ENCODE data around the gene GRID1.

Gene GRID1

DNA sequence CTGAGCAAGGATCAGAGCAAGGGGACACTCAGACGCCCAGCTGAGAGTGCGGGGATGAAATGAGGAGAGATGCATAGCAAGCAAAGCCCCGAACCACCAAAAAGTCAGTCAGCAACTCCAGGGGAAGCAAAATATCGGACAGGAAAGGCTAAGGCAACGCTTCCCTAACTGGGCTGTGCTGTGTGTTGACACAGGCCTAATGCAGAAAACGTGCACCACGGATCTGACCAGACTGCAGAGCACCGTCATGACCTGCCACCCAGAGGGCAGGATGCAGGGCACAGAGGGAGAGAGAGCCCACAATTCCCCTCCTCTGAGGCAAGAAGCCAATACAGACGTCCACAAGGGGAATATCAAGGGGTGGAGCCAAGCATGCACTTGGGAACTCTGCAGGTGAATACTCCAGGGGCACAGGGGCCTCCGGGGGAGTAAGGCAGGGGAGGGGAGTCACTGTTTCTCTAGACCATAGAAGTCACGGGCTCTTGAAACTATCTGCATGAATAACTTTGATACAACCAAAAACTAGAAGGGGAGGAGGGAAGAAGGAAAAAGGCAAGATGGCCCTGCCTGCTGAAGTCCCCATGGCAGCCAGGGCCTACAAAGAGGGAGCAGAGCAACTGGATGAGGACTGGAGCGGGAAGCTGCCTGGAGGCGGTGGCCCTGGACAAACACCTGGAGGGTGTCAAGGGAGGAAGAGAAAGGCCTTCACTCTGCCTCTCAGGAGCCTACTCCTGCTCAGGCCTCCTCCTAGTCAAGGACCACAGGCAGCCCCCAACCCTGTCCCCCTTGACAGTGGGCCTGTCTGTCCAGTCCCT lies 26.2 kb downstream of the GRID1 start:
- no peak for DNase-seq (ENCODE audit: low read depth in 3 of 3, low spot score in 1 of 3)

DNA sequence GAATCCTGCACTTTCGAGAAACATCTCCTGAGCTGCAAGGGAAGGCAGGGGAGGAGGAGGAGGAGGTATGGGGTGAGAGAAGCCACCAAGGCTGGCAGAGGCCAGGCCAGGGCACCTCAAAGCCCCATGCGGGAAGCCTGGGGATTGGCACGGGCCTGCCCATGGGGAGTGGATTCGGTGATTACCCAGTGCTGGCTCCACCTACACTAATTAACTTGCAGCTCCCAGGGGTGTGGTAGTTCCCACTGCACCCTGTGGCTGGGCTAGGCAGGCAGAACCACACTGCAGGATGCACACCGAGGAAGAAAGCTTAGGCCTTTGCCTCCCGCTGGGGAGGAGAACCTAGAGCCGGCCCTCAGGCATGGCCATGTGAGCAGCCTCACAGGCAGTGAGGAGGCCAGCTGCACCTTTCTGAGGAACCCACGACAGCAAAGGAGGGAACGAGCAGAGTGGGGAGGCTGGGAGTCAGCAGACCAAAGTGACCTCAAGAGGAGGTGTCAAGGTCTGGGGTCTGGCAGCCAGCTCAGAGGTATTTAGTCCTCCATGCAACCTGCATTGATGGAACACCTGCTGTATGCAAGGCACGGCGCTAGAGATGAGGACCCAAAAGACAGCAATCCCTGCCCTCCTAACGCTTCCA lies 27.2 kb downstream of the GRID1 start:
- no peak for DNase-seq (ENCODE audit: low read depth in 3 of 3, low spot score in 1 of 3)

DNA sequence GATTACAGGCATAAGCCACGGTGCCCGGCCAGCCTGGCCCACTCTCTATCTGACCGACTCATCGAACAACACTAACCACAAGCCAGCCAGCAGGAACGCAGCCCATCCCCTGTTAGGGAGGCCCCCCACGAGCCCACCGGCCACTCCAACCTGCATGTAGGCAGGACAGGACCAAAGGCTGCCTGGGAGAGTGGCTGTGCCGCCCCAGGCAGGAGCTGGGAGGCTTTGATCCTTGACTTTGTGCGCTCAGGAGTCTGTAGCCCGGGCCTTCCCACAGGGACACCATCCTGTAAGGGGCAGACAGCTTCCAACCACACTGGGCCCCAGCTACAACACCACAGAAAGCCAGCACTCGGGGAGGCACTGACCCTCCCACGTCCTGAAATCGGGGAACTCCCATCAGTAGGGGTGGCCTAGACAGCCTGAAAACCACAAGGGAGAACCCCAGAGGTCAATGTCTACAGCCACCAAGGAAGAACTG lies 29.4 kb downstream of the GRID1 start:
- no peak for DNase-seq (ENCODE audit: low read depth in 3 of 3, low spot score in 1 of 3)

DNA sequence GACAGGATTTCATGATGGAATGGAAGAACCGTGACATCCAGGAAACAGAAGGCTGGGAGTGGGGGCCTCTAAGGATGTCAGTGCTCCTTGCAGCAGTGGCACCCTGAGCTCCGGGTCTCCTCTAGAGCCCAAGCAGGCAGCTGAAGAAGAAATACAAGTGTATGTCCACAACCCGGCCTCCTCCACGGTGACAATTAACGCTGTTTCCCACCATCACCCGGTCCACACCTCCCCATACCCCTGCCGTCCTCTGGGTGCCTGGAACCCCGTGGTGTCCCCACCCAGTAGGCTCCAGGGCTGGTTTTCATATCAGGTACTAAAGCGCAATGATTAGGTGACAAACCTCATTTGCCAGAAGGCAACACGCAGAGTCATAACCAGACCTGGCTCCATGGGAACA lies 30.3 kb downstream of the GRID1 start:
- DNase-seq (ENCODE audit: low read depth in 3 of 3, low spot score in 1 of 3), result no peak

DNA sequence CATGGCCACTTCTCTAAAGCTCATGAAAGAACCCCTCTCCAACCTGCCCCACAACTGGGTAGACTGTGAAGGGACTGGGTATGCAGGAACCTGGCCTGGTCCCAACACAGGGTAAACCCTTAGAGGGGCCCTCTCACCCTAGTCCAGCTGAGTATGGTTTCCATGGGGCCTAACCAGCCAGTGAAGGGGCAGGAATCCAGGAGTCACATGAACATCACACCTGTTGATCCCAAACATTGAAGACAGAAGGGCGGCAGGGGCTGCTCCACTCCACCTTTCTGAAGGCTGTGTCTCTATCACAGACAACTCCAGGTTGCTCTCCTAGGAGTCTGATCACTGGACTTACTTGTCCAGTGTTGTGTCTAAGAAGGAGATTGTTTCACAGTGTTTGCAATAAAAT lies 30.8 kb downstream of the GRID1 start:
- DNase-seq (ENCODE audit: low read depth in 3 of 3, low spot score in 1 of 3), result no peak

DNA sequence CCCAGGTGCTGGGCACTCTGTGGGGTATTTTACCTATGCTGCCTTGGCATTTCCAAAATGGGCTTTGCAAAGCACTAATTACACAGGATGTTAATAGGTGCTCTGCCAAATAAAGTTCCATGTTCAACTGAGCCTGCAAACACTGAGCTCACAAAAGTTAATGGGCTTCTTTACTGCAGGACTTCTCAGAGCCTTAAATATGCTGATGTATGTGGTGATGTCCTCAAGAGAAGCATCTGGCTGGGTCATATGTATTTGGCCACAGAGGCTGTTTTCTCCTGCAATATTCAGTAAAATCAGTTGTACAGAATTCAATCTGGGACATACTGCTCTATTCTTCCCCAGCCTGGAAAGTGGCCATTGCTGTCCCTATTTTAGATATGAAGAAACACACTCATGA lies 31.3 kb downstream of the GRID1 start:
- no peak for DNase-seq (ENCODE audit: low read depth in 3 of 3, low spot score in 1 of 3)

DNA sequence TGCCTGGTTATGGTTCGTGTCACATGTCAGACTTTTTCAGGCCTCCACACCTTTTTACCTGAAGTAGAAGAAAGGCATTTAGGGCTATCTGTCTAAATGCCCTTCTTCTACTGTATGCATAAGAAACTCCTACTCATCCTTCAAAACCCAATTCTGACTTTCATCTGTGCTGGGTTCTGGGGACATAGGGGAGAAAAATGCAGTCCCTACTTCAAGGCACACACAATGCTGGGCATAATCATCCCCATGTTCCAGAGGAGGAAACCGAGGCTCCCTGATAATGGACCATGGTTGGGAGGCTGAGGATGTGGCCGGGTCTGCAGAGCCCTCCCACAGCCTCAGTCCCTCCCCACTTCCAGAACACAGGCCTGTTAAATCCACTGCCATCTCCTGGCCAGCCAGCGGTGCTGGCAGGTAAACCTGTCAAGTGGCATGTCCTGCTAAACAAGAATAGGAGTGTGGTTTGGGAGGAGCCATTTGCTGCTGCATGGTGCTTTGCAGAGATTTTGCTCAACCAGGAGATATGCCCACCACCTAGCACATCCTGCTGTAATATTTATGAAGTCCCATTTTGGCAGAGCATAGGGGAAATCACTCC lies 32.0 kb downstream of the GRID1 start:
- no peak for DNase-seq (ENCODE audit: low read depth in 3 of 3, low spot score in 1 of 3)

DNA sequence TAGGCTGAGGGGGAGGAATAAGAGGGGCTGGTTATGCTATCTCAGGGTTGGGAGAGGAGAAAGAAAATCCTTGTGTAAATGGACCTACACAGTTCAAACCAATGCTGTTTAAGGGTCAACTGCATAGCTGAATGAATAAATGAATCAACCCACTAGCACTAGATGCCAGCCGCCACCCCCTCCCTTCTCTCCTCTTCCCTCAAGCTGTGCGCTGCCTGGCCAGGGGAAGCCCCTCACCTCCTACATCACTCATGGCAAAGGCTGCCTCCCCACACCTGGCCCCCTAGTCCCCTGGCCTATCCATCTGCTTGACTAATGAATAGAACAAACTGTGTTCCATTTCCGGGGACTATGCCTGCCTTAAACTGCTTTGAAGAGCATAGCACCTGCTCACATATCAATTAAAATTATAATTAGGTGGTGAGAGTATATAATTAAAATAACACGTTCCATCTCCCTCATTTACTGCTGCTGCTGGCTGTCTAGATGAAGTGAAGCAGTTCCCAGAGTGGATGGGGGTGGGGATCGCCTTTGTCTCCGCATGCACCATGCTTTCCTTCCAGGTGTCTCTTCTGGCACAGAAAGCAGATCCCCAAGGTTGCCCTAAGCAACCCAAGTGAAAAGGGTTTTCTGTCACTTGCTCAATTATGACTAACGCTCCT lies 32.6 kb downstream of the GRID1 start:
- DNase-seq (ENCODE audit: low read depth in 3 of 3, low spot score in 1 of 3), result no peak

DNA sequence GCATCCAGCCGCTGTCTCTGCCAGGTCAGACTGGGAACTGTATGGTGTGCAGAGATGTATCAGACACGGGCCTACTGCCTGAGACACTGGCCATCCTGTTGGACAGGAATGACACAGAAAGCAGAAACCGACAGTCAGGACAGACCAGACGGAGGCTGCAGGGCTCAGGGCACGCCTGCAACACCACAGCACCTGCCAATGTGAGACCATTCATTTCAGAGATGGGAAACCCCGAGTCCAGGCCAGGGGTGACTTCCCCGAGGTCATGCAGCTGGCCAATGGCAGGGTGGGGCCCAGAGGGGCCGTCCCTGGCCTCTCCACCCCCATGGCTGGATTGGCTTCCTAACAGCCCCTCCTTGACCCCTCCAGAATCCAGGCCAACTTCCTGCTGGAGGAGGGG lies 34.7 kb downstream of the GRID1 start:
- DNase-seq (ENCODE audit: low read depth in 3 of 3, low spot score in 1 of 3), result no peak

DNA sequence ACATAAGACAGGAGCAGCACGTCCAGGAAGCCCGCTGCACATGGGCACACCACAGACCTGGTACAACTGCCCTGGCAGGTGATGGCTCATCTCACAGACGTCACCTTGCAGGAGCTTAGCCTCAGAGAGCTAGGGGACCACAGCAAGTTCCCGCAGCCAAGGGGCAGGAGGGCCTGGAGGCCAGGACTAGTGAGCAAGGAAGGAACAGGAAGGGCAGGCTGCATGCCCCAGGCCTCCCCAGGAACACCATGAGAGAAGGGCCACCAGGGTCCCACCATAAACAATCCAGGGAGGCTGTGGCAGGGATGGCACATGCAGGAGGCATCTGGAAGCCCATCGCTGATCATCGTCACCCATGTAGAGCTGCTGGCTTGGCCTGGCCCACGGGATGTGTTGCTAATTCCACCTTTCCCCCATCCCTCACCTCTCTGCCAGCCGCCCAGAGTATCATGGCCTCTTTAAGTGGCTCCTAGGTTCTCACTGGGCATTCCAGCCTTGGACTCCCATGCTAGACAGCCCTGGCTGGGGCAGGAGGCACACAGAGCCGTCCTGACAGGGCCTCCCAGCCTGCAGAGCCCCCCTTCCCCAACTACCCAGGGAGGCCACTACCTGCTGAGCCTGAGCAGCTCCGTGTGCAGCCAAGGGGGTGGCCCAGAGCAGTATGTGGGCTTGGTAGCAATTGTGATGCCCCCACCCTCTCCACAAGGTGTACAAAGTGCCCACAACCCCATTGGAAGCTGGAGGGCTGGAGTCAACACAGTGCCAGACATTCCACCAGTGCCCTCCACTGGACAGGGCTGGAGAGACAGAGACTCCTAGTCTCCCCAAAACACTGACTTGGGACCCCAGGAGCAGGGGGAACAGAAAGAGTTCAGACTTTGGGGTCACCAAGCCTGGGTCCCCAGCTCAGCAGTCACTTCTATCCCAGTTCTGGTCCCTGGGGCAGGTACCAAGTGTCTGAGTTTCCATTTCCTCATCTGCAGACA lies 35.5 kb downstream of the GRID1 start:
- no peak for DNase-seq (ENCODE audit: low read depth in 3 of 3, low spot score in 1 of 3)

DNA sequence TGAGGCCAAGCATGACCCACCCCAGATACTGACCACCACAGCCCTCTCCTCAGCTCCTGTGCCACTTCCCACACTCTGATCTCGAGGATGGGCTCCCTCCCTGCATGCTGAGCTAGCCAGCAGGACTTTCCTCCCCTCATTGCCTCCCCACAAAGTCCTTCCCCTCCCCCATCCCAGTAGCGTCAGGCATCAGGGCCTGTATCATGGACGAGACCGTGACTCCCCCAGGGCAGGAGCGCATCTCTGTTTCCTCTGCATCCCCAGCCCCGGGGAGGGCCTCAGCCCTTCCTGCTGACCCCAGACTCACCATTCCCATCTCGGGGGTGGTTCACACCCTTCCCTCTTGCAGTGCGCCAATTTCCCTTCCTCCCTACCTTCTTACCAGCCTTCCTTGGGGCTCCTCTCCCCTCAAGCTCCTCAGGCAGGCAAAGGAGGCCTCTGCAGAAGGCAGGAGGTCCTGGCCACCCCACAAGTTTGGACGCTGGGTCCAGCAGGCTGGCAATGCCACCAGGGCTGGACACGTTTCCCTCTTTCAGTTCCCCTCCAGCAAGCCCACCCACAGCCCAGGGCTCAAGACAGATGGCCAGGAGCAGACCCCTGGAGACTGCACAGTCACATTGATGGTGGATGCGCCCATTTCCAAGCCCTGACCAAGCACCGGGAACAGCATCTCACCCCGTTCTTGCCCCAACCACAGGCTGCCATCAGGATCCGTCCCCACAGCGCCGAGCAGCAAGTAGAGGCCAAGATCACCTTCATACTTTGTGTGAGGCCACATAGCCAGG lies 36.5 kb downstream of the GRID1 start:
- no peak for DNase-seq (ENCODE audit: low read depth in 3 of 3, low spot score in 1 of 3)

DNA sequence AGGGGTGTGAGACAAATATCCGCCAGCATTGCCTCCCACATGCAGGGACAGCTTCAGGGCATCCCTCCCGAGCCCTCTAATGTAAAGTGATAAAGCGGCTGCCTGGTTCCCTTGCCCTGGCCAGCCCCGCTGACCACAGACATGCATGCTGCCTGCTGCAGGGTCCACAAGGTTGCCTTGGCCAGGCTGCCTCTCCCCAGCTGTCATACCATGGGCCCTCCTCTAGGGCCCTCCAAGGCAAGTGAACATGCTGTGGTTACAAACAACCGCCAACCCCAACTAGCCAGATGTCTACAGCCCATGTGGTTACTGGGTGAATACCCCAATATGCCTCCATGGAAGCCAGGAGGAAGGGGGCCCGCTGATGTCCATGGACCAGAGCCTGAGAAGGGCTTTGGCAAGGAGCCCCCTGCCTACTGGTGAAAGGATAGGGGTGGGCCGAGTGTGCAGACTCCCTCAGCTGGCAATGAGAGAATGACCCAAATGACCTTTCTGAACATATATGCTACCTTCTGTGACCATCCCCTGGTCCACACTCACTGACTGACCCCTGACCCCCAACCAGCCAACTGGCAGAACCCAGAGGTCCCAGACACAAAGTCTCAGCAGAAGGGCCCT lies 37.4 kb downstream of the GRID1 start:
- DNase-seq (ENCODE audit: low read depth in 3 of 3, low spot score in 1 of 3), result no peak

DNA sequence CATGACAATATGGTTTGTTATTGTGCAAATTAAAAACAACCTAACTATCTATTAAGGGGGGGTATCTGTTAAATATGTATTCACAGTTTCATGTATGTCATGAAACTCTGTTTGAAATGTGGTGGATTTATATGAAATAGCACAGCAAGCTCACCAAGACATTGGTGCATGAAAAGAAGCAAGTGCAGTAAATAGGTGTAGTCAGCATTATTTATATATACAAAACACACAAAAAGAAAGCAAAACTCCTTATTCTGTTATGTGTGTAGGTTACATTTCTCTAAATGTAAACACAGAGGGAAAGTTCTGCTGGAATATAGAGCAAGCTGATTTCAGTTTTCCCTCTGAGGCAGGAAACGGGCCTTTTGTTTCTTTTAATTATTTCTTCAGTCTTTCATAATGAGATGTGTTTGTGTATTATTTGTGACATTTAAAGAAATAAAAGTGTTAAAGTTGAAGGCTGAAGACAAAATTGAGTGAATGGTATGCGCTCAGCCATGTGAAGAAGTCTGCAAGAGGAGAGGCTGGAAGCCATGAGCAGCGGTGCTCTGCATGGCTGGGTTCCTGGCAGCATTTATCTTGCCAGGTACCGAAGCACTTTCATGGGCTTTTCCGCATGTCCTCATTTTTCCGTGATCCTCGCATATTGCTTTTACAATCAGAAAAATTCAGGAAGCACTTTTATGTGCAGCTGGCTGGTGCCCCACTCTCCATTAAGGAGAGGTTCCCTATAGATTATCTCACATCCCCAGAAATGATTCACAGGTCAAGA lies 38.5 kb downstream of the GRID1 start:
- no peak for DNase-seq (ENCODE audit: low read depth in 3 of 3, low spot score in 1 of 3)

DNA sequence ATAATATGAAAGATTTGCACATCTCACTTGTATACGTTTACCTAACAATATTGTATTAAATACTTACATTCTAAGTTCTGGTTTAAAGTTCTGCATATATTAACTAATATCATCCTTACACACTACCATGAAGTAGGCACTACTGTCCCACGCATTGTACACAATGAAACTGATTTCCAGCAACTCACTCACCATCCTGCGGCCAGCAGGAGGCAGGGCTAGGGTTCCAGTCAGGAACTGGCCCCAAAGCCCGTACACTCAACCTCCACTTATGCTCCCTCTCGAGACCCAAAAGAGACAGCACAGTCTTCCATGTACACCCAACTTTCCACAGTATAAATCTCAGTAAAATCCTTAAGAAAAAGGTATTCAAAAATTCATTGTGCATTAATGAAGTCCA lies 41.4 kb downstream of the GRID1 start:
- no peak for DNase-seq (ENCODE audit: low read depth in 3 of 3, low spot score in 1 of 3)

DNA sequence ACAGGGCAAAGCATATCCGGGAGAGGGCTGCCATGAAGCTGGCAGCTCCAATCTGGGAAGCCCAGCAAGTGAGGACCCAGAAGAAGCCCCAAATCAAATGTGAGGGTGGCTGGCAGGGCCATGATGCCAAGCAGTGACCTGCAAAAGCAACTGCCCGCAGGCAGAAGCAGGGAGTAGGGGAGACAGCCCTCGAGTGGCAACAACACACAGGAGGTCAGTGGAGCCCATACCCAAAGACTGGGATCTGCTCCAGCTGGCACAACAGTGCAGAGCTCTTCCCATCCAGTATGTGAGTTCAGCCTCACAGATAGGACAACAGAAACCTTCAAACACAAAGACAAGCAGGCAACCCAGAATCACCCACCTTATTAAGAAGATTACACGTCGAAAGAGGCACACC lies 45.0 kb downstream of the GRID1 start:
- no peak for DNase-seq (ENCODE audit: low read depth in 3 of 3, low spot score in 1 of 3)

DNA sequence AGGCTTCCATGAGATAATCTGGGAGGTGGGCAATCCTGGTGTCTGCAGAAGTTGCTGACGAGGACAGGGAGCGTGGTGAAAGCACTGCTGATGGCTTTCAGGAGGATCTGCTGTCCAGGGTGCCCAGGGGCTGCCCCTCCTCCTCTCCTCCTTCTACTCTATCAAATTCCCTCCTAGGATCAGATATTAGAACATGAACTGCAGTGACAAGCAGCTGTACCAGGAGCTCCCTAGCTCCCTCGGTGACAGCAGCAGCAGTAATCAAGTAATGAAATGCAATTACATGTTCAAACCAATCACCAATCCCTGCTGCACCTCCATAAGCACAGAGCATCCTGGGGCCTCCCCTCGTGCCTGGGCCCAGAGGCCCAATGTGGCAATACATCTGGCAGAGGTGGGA lies 46.9 kb downstream of the GRID1 start:
- no peak for DNase-seq (ENCODE audit: low read depth in 3 of 3, low spot score in 1 of 3)

DNA sequence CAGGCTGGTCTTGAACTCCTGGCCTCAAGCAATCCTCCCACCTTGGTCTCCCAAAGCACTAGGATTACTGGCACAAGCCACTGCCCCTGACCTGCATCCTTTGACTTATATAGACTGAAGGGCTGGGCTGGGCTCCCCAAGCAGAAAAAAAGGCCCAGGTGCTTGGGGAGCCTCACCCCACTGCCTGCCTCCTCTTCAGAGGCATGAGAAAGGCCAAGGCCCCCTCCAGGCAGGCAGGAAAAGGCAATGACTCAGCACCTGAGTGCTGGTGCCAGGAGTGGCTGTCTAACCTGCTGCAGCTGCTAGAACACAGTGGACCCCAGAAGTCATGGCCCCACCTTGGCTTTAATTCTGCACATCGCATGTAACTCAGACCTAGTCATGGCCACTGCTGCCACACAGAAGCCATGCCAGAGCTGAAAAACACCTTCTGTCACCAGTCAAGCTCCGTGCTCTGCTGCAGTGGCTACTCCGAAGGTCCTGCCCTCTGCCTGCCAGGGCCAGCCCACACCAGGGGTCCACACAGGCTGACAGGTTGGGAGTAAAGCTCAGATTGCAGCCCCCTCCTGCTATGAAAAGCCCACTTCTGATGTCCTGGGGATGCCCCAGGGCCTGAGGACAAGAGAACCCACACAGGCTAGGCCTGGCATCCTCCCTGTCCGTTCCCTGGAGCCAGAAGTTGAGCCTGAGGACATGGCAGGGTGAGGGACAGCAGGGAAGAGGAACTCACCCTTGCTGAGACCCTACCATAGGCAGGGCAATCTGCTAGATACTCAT lies 48.5 kb downstream of the GRID1 start:
- no peak for DNase-seq (ENCODE audit: low read depth in 3 of 3, low spot score in 1 of 3)

DNA sequence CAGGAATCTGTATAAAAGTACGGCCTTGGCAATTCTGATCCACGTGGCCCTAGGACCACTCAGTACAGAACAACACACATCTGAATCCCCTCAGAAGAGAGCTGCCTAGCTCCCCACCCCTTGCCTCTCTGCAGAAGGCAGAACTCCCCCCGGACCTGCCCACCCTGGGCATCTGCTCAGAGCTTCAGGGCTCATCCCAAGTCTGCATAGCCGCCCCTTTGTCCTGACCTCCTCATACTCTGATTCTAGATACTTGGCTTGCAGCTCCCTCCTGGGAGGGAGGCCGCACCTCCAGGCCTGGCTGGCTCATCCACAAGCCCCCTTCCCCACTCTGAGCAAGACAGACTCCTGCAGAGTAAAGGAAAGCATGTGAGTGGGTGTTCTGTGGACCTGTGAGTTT lies 49.6 kb downstream of the GRID1 start:
- DNase-seq (ENCODE audit: low read depth in 3 of 3, low spot score in 1 of 3), result no peak

Measured in stimulated activated CD4-positive, alpha-beta T cell treated with anti-CD3 and anti-CD28 coated beads, TNF-alpha, amount 100 ng/mL, for 1 hour (primary cell).